ENCODE data around the gene CD2. TPM values are rescaled to one million over a fixed set of nuclear protein-coding genes. Genes with fewer than 3 reads are reported as not detected.

The CD2 gene
- total RNA-seq, 1 experiment from 2014 or later: not detected

- intact Hi-C loops (cut with micrococcal nuclease; ENCODE audit: unreplicated experiment): no loop called here
- CTCF ChIA-PET: no interaction called here
- BruUV-seq (replicated peaks): no TSS peak
Observed at GRCh38 chr1:116751146-116751545, 3.1 kb upstream of the CD2 start.

DNA sequence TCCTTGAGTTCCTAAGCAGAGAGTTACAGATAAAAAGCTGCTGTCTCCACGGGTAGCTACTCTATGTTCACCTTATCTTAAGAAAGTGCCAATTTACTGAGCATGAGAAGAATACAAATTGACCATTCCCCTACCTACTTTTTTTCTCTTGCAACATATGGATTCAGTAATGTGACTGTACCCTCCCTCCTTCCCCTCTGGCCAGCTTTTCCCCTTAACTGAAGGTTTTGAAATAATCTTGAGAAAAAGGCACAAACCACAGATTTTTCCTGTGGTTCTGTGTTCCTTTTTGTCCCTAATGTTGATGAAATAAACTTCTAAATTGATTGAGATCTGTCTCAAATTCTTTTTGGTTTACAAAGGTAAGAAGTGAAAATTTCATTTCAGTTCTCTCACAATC lies 2.6 kb upstream of the CD2 start:
- DNase-seq (ENCODE audit: low spot score): no peak
- ChIA-PET POLR2A (ENCODE audit: low non-redundant PET) (no interaction called here), CTCF (no interaction called here)
- H3K9me3 ChIP-seq (ENCODE audit: low read depth, low read length, poor library complexity, severe bottlenecking): peaks cover 7% of the 10 kb centered on the region
- H3K27me3 ChIP-seq (replicated peaks; ENCODE audit: insufficient read depth, low read depth, low read length, poor library complexity): no peaks in the 10 kb centered on the region
- intact Hi-C loops (cut with micrococcal nuclease; ENCODE audit: unreplicated experiment): no loop called here
- H3K27ac ChIP-seq (ENCODE audit: low read depth, low read length, poor library complexity, severe bottlenecking): no peak overlapping the region
- no TSS peak for BruUV-seq (replicated peaks)
- TF ChIP-seq EZH2 (IDR thresholded peaks at IDR 0.05; ENCODE audit: borderline replicate concordance, low read depth, low read length, poor library complexity, severe bottlenecking) (no peak), CTCF (conservative IDR thresholded peaks at IDR 0.05; ENCODE audit: low read depth, low read length) (no peak)
- no peaks in the 10 kb centered on the region for H3K36me3 ChIP-seq (ENCODE audit: insufficient read depth, low read length, poor library complexity, severe bottlenecking)
- no peak overlapping the region for H3K4me3 ChIP-seq (ENCODE audit: low read depth, low read length, poor library complexity, severe bottlenecking)
- no peaks in the 10 kb centered on the region for H3K4me1 ChIP-seq (ENCODE audit: insufficient read depth, low read length, poor library complexity, severe bottlenecking)

More at GRCh38 chr1:116751146-116751545, 3.1 kb upstream of the CD2 start:
- no peak overlapping the region for H3K4me3 ChIP-seq (ENCODE audit: low read depth, low read length, poor library complexity, severe bottlenecking)
- DNase-seq (ENCODE audit: low spot score): no peak
- POLR2A ChIA-PET (ENCODE audit: low non-redundant PET): no interaction called here
- H3K4me1 ChIP-seq (ENCODE audit: insufficient read depth, low read length, poor library complexity, severe bottlenecking): no peaks in the 10 kb centered on the region
- no peak overlapping the region for H3K27ac ChIP-seq (ENCODE audit: low read depth, low read length, poor library complexity, severe bottlenecking)
- no peak for TF ChIP-seq EZH2 (IDR thresholded peaks at IDR 0.05; ENCODE audit: borderline replicate concordance, low read depth, low read length, poor library complexity, severe bottlenecking)
- TF ChIP-seq CTCF (conservative IDR thresholded peaks at IDR 0.05; ENCODE audit: low read depth, low read length): no peak
- peaks cover 7% of the 10 kb centered on the region for H3K9me3 ChIP-seq (ENCODE audit: low read depth, low read length, poor library complexity, severe bottlenecking)
- no peaks in the 10 kb centered on the region for H3K36me3 ChIP-seq (ENCODE audit: insufficient read depth, low read length, poor library complexity, severe bottlenecking)
- H3K27me3 ChIP-seq (replicated peaks; ENCODE audit: insufficient read depth, low read depth, low read length, poor library complexity): no peaks in the 10 kb centered on the region

DNA sequence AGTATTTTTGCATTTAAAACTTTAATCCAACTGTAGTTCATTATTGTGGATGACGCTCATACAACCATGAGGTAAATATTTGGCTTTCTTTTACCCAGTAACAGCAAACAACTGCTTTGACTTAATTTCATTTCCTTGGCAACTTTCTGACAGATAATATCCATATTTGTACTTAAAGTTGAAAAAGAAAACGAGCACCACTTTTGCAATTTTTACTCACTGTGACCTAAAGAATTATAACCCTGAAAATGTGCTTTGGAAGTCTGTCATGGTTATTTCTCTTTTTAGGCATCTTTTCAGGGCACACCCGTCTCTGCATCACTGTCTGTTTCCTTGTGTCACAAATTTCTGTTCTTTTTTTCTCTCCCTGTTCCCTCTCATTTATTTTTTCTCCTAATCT lies 918 bp upstream of the CD2 start:
- intact Hi-C loops (cut with micrococcal nuclease; ENCODE audit: unreplicated experiment): no loop called here
- Histone ChIP-seq H3K4me1 (ENCODE audit: insufficient read depth, low read length, poor library complexity, severe bottlenecking) (no peaks in the 10 kb centered on the region), H3K27me3 (replicated peaks; ENCODE audit: insufficient read depth, low read depth, low read length, poor library complexity) (no peaks in the 10 kb centered on the region), H3K36me3 (ENCODE audit: insufficient read depth, low read length, poor library complexity, severe bottlenecking) (no peaks in the 10 kb centered on the region), H3K4me3 (ENCODE audit: low read depth, low read length, poor library complexity, severe bottlenecking) (no peak overlapping the region), H3K9me3 (ENCODE audit: low read depth, low read length, poor library complexity, severe bottlenecking) (peaks cover 7% of the 10 kb centered on the region), H3K27ac (ENCODE audit: low read depth, low read length, poor library complexity, severe bottlenecking) (no peak overlapping the region)
- POLR2A ChIA-PET (ENCODE audit: low non-redundant PET): no interaction called here
- CTCF ChIA-PET: no interaction called here
- TF ChIP-seq CTCF (conservative IDR thresholded peaks at IDR 0.05; ENCODE audit: low read depth, low read length) (no peak), EZH2 (IDR thresholded peaks at IDR 0.05; ENCODE audit: borderline replicate concordance, low read depth, low read length, poor library complexity, severe bottlenecking) (no peak)
- no peak for DNase-seq (ENCODE audit: low spot score)
- no TSS peak for BruUV-seq (replicated peaks)

All from A673 (cell line).